H1 (cell line): ENCODE results near the gene C1S. TPM values are rescaled to one million over a fixed set of nuclear protein-coding genes. Genes with fewer than 3 reads are reported as not detected.

ENCODE experiments used
- CTCF ChIA-PET: fragments of 300-600 bp; sonication (Branson Sonifier 250); formaldehyde crosslinking; loops from one replicate; lab custom pipeline; 2021; ENCODE audit not compliant: partially characterized antibody; lab: Charles Lee
- POLR2A ChIA-PET: fragments of 300-600 bp; sonication (Branson Sonifier 250); formaldehyde crosslinking; loops from one replicate; lab custom pipeline; 2021; ENCODE audit warnings: inconsistent platforms; ENCODE audit not compliant: partially characterized antibody; lab: Charles Lee
- DNase-seq, 2 experiments: peaks; one replicate each; pipeline versions ENCODE4 v3.0.0 to v3.0.0-alpha.2; 2010 to 2022; ENCODE audit warnings: low spot score in 2 of 2, low read depth in 1 of 2, mixed read lengths in 1 of 2
- FAIRE-seq: peaks from 2 replicates; lab custom pipeline; 2011; peaks lifted over from hg19 to GRCh38; lab: Jason Lieb, UNC
- H2AFZ ChIP-seq: 2 replicates; pipeline ENCODE4 v1.8.1; 2012; ENCODE audit warnings: low read length, inconsistent platforms
- H2AK5ac ChIP-seq: 2 replicates; pipeline ENCODE4 v1.6.1; 2013; ENCODE audit warnings: low read depth, low read length
- H2BK120ac ChIP-seq: replicated peaks from 2 replicates; pipeline ENCODE3; 2013; ENCODE audit warnings: low read depth, low read length, inconsistent platforms
- H2BK12ac ChIP-seq: 2 replicates; pipeline ENCODE4 v1.6.1; 2013; ENCODE audit warnings: low read depth, low read length
- H2BK15ac ChIP-seq: 2 replicates; pipeline ENCODE4 v1.6.1; 2013; ENCODE audit warnings: low read length
- H2BK20ac ChIP-seq: 2 replicates; pipeline ENCODE4 v1.6.1; 2013; ENCODE audit warnings: low read length
- H2BK5ac ChIP-seq: 2 replicates; pipeline ENCODE4 v1.6.1; 2013; ENCODE audit warnings: low read depth, low read length
- H3K14ac ChIP-seq: 2 replicates; pipeline ENCODE4 v1.6.1; 2013; ENCODE audit warnings: inconsistent platforms; ENCODE audit not compliant: insufficient read length
- H3K18ac ChIP-seq: 2 replicates; pipeline ENCODE4 v1.6.1; 2013; ENCODE audit warnings: low read length; ENCODE audit errors: extremely low read depth
- H3K23ac ChIP-seq: 2 replicates; pipeline ENCODE4 v1.6.1; 2013; ENCODE audit warnings: inconsistent platforms; ENCODE audit not compliant: insufficient read length
- H3K23me2 ChIP-seq: 2 replicates; pipeline ENCODE4 v1.6.1; 2013; ENCODE audit warnings: low read depth, low read length
- H3K27ac ChIP-seq: 2 replicates; pipeline ENCODE4 v1.6.1; 2011; ENCODE audit warnings: low read depth, low read length, inconsistent platforms
- H3K27me3 ChIP-seq, 4 experiments: replicated peaks in 1 of 4; 1 replicate in 1 of 4; 2 replicates in 3 of 4; pipeline versions ENCODE4 v1.6.1 to v1.8.1; 2011 to 2013; ENCODE audit warnings: low read length in 3 of 4, mild to moderate bottlenecking in 3 of 4, inconsistent platforms in 2 of 4, mixed read lengths in 2 of 4, moderate library complexity in 1 of 4; ENCODE audit not compliant: control insufficient read depth in 3 of 4, insufficient read depth in 3 of 4; ENCODE audit errors: extremely low read depth in 1 of 4
- H3K36me3 ChIP-seq, 4 experiments: 2 replicates each; pipeline versions ENCODE4 v1.6.1 to v1.8.1; 2011 to 2013; ENCODE audit warnings: mild to moderate bottlenecking in 4 of 4, low read length in 3 of 4, moderate library complexity in 2 of 4, control low read depth in 1 of 4, inconsistent platforms in 1 of 4; ENCODE audit not compliant: insufficient read depth in 4 of 4, control insufficient read depth in 2 of 4
- H3K4ac ChIP-seq: replicated peaks from 2 replicates; pipeline ENCODE3; 2013; ENCODE audit warnings: low read length, low read depth, mixed read lengths, inconsistent platforms; ENCODE audit not compliant: insufficient read length
- H3K4me1 ChIP-seq, 4 experiments: replicated peaks in 1 of 4; 1 replicate in 1 of 4; 2 replicates in 3 of 4; pipeline versions ENCODE4 v1.6.1 to v1.8.1; 2011 to 2013; ENCODE audit warnings: low read length in 3 of 4, inconsistent platforms in 2 of 4, mixed read lengths in 1 of 4; ENCODE audit not compliant: insufficient read depth in 4 of 4, control insufficient read depth in 3 of 4
- H3K4me2 ChIP-seq, 2 experiments: 2 replicates each; pipeline versions ENCODE4 v1.6.1 to v1.8.1; 2011 to 2013; ENCODE audit warnings: low read depth in 2 of 2, low read length in 2 of 2, control low read depth in 1 of 2, inconsistent platforms in 1 of 2, mild to moderate bottlenecking in 1 of 2; ENCODE audit not compliant: insufficient read depth in 1 of 2
- H3K4me3 ChIP-seq, 4 experiments: fragments of 200-600, 300-600 bp in 1 of 4; sonication (generic), shearing (Covaris generic), sonication (Bioruptor Twin) in 1 of 4; 2 replicates each; pipeline versions ENCODE4 v1.5.1 to v1.8.1; 2011 to 2016; ENCODE audit warnings: low read length in 4 of 4, low read depth in 3 of 4, control low read depth in 2 of 4, inconsistent platforms in 2 of 4, mild to moderate bottlenecking in 2 of 4, mixed read lengths in 1 of 4, moderate library complexity in 1 of 4; ENCODE audit not compliant: insufficient read depth in 2 of 4; ENCODE audit errors: extremely low read depth in 1 of 4
- H3K56ac ChIP-seq: replicated peaks from 2 replicates; pipeline ENCODE3; 2013; ENCODE audit warnings: low read depth, mild to moderate bottlenecking, mixed read lengths, low read length, inconsistent platforms; ENCODE audit not compliant: insufficient read length
- H3K79me1 ChIP-seq: 2 replicates; pipeline ENCODE4 v1.6.1; 2013; ENCODE audit warnings: low read depth, low read length, control low read depth
- H3K79me2 ChIP-seq, 2 experiments: 2 replicates each; pipeline versions ENCODE4 v1.6.1 to v1.8.1; 2012 to 2013; ENCODE audit warnings: low read length in 2 of 2, mild to moderate bottlenecking in 2 of 2, inconsistent platforms in 1 of 2; ENCODE audit not compliant: insufficient read depth in 2 of 2, control insufficient read depth in 1 of 2
- H3K9ac ChIP-seq, 4 experiments: replicated peaks in 1 of 4; 1 replicate in 1 of 4; 2 replicates in 3 of 4; pipeline versions ENCODE4 v1.6.1 to v1.8.1; 2011 to 2013; ENCODE audit warnings: low read depth in 3 of 4, low read length in 3 of 4, control low read depth in 2 of 4, mild to moderate bottlenecking in 2 of 4, moderate library complexity in 2 of 4, inconsistent platforms in 1 of 4; ENCODE audit errors: extremely low read depth in 1 of 4
- H3K9me3 ChIP-seq, 2 experiments: 2 replicates each; pipeline versions ENCODE4 v1.6.1 to v1.8.1; 2012 to 2013; ENCODE audit warnings: mild to moderate bottlenecking in 2 of 2, moderate library complexity in 2 of 2, control low read depth in 1 of 2, inconsistent platforms in 1 of 2, low read depth in 1 of 2, low read length in 1 of 2, mixed read lengths in 1 of 2; ENCODE audit not compliant: insufficient read depth in 2 of 2
- H4K20me1 ChIP-seq, 2 experiments: replicated peaks in 1 of 2; 2 replicates each; pipeline versions ENCODE3 to v1.8.1; 2011 to 2013; ENCODE audit warnings: inconsistent platforms in 2 of 2, low read length in 2 of 2, mild to moderate bottlenecking in 1 of 2; ENCODE audit not compliant: insufficient read depth in 2 of 2, control insufficient read depth in 1 of 2
- H4K5ac ChIP-seq: 2 replicates; pipeline ENCODE4 v1.6.1; 2013; ENCODE audit warnings: low read length, low read depth, mixed read lengths, inconsistent platforms; ENCODE audit not compliant: insufficient read length
- H4K8ac ChIP-seq: 2 replicates; pipeline ENCODE4 v1.8.0; 2013; ENCODE audit warnings: mild to moderate bottlenecking, moderate library complexity, low read length, inconsistent platforms; ENCODE audit not compliant: insufficient read depth; ENCODE audit errors: extremely low read depth
- H4K91ac ChIP-seq: replicated peaks from 2 replicates; pipeline ENCODE3; 2013; ENCODE audit warnings: low read length, mixed read lengths, inconsistent platforms; ENCODE audit not compliant: insufficient read length
- CTBP2 ChIP-seq: IDR thresholded peaks from 2 replicates; pipeline ENCODE4 v1.7.0; 2011; ENCODE audit warnings: borderline replicate concordance, mild to moderate bottlenecking, moderate library complexity, mixed read lengths, low read length; ENCODE audit not compliant: insufficient read depth, insufficient read length
- WGBS, 2 experiments: shearing (Covaris generic) in 1 of 2; methylation state at CpG; one replicate each; pipeline versions ENCODE4 v1.1.6 to v1.1.7; 2013 to 2015; ENCODE audit warnings: low lambda C conversion rate in 2 of 2, mixed read lengths in 2 of 2, inconsistent platforms in 1 of 2, low coverage in 1 of 2, missing lambda C conversion rate in 1 of 2; ENCODE audit not compliant: insufficient replicate concordance in 2 of 2, insufficient coverage in 1 of 2, insufficient read length in 1 of 2; ENCODE audit errors: extremely low coverage in 1 of 2, missing lambda C conversion rate in 1 of 2; 5-methylcytosine and 5-hydroxymethylcytosine counted together
- polyA plus RNA-seq, 7 experiments: library from polyadenylated mRNA; depleted of rRNA in 3 of 7; stranded (reverse) in 5 of 7; unstranded in 2 of 7; fragments of >200 nt in 5 of 7; fragments of 200-250 nt in 2 of 7; gene quantifications; 1 replicate in 5 of 7; 2 replicates in 1 of 7; 4 replicates in 1 of 7; pipeline versions ENCODE4 v1.2.1 to v1.2.3, GENCODE V29; 2011 to 2013; ENCODE audit warnings: missing spikeins in 2 of 7, mixed read lengths in 2 of 7
- total RNA-seq: library from RNA; stranded (reverse); fragmentation: NEBNext Ultra II Directional; extraction: Animal tissue kit (Norgen Biotek cat#: 25700); gene quantifications from 2 replicates; pipeline ENCODE4 v1.2.1, GENCODE V29; 2021

The C1S gene
- total and polyA plus RNA-seq, 2 of the 8 experiments (the other 6 are each of a cell fraction or from before 2014, with no cell fraction given) = 4.4 to 7.3 TPM

DNA sequence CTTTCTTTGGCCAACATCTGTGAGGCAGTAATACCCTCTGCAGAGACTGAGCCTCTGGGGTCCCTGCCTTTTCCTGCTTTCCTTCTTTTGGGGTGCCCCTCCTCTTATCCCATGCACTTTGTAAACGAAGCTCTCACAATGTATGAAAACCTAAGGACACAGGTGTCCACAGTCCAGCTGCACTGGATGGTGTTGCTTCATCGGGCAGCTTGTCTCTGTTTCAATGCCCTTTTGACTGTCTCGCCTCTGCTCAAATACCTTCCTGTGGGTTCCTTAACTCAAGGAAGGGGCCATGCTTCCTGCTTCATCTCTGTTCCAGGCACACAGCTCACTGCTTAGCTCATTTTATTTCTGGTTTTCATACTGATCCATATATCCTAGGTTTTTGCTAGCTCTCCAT is 42.1 kb downstream of the C1S start:
- no peak overlapping the region for H4K8ac ChIP-seq
- WGBS, 2 experiments = 87% methylated on average over 3 of the region's 3 CpGs; no CpG with 5 or more reads in 1 of the 2 experiments
- peaks cover 2% of the 10 kb centered on the region; the same call in 1 of the 2 replicates for H3K79me1 ChIP-seq
- ChIA-PET POLR2A (interaction anchor here (0.6 to 2.7 kb wide), 6 partner anchors 8 to 159 kb away, joined by 3 to 13 read pairs (median 5); partner anchors contain the start of genes C12orf57, C1R, CLSTN3 and RNU7-1), CTCF (interaction anchor here (1.0 to 2.6 kb wide), 9 partner anchors 10 to 179 kb away, joined by 3 to 28 read pairs (median 3); partner anchors contain the start of gene C1S)
- no peak overlapping the region for H2BK12ac ChIP-seq
- no peak overlapping the region for H2BK20ac ChIP-seq
- no peak overlapping the region for H2BK120ac ChIP-seq
- no peak overlapping the region for H3K4ac ChIP-seq
- no peak overlapping the region for H2AK5ac ChIP-seq
- no peak overlapping the region for H2BK15ac ChIP-seq
- no peak overlapping the region for H2AFZ ChIP-seq
- H3K79me2 ChIP-seq = no peaks in the 10 kb centered on the region
- H3K56ac ChIP-seq = no peak overlapping the region
- H3K23me2 ChIP-seq = no peaks in the 10 kb centered on the region
- no peak overlapping the region for H4K5ac ChIP-seq
- H2BK5ac ChIP-seq = no peak overlapping the region
- no peak overlapping the region for H3K9ac ChIP-seq
- H3K9me3 ChIP-seq = peaks cover 0 to 3% of the 10 kb centered on the region in 2 experiments; a peak in 2 of 4 replicates
- no peak overlapping the region for H3K14ac ChIP-seq
- no peak for DNase-seq
- H3K18ac ChIP-seq = no peak overlapping the region
- H3K27me3 ChIP-seq = no peaks in the 10 kb centered on the region
- no peak overlapping the region for H3K4me3 ChIP-seq
- no peak for FAIRE-seq
- no peak overlapping the region for H3K23ac ChIP-seq
- peaks cover 0 to 11% (median 2%) of the 10 kb centered on the region in 4 experiments; a peak in 4 of 8 replicates for H3K36me3 ChIP-seq
- no peak overlapping the region for H3K27ac ChIP-seq
- H4K91ac ChIP-seq = no peak overlapping the region
- H4K20me1 ChIP-seq = peaks cover 0 to 6% of the 10 kb centered on the region in 2 experiments
- H3K4me2 ChIP-seq = no peak overlapping the region
- peaks cover 0 to 2% (median 0%) of the 10 kb centered on the region in 4 experiments; a peak in 1 of 7 replicates for H3K4me1 ChIP-seq
- no peak for TF ChIP-seq CTBP2
